GM21529 (cell line): ENCODE results near the gene NSFL1C.
A peak's percentile ranks its signal among the peaks of the same experiment; 100 is the strongest.

Experiments used
- ATAC-seq: cut with Tn5 transposase; IDR thresholded peaks from one replicate; pipeline ENCODE4 v1.9.1; 2021; ENCODE audit not compliant: unreplicated experiment

NSFL1C gene

DNA sequence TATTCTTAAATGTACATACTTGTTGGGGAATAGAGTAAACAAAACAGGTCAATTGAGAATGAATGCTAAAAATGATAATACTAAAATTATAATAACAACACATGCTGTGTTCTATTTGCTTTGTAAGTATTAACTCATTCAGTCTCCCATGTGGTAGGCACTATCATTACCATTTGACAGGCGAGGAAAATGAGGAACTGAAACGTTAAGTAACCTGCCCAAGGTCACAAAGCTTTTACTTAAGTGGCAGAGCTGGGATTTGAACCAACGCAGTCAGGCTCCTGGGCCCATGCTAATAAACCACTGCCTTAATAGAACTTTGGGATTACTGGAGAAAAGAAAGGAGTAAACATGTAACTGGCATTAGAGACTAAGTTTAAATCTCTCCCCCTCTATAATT is 3.8 kb downstream of the NSFL1C start:
- ATAC-seq: no peak

DNA sequence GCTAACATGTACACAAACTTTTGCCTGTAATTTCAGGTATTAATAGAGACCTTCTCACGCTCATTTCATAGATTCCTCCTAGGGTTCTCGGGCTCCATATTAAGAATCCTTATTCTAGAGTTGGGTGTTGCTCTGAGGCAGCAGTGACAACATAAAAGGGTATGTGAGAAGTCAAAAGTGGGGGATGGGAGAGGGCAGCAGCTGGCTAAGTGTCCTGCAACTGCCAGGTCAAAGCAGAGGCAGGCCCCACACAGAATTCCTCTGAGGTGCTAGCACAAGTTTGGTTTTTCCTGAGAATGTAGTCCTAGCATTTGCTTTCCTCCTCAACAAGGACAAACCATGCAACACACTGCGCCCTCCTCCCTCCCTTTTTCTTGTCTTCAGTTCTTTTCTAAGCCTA is 4.6 kb downstream of the NSFL1C start:
- no peak for ATAC-seq

DNA sequence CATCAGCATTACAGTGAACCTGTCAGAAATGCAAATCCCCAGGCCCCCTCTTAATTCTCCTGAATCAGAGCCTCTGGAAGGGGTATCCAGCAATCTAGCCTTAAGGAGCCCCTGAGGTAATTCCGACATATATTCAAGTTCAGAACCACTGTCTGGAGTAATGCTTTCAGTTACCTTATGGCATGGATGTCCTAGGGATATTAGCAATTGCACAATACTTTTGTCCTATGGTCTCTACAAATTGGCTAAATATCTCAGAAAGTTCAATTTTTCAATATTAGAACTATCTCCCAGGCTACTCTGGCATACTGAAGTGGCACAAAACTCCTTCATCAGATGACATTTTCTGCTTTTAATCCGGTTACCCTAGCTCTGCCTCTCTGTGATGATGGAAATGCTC is 6.4 kb downstream of the NSFL1C start:
- no peak for ATAC-seq

DNA sequence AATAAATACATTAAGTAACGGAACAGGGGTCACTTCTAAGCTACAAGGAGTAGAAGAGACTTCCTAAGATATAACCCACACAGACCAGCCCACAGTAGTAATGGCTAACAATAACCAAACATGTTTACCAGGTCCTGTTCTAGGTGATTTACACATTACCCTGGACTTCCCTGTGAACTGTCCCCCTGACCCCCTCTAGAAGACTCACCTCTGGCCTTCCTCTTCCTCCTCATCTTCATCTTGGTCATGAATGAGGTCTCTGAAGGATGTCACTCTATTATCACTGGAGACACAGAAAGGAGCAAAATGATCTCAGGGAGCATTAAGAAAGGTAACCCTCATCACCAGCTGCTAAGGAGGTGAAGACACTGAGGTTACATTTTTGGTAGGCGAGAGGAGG is 8.7 kb downstream of the NSFL1C start:
- ATAC-seq: no peak

DNA sequence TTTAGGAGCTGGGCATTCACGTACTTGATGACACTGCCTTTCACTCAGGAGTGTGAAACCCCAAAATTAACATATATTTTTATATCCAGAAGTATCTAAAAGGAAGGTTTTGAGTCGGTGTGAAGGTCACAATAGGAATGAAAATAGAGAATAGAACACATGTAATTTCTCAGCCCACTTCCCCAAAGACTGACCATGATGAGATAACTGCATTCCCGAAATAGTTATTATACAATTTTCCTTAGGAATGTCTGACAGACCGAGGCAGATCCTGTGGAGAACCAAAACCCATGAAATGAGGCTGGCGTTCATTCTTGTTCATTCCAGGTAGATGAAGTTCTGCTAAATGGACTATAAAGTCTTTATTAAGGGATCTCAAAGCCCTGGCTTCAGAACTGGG is 10.3 kb downstream of the NSFL1C start:
- no peak for ATAC-seq

DNA sequence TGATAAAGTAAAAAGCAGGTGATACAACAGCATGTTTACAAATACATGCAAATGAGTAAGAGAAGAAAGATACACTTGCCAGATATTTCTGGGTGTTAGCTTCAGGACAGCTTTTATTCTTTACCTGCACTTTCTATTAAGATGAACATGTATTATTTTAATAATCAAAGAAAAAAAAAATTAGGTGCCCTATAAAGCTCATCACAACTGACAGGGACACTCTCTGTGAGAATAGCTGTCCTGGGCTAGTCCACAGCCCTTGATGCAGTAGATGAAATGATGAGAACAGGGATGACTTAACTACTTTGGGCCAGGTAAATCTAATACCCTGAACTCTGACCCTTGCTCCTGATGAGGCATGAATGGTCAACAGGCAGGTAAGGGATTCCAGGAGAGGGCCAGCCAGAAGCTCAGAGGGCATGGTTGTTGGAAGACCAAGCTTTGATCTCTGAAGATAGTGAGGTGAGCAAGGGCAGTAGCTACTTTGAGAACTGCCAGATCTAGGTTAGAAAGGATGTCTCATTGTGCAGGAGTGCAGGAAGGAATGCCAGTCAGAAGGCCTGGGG is 15.6 kb downstream of the NSFL1C start:
- no peak for ATAC-seq

DNA sequence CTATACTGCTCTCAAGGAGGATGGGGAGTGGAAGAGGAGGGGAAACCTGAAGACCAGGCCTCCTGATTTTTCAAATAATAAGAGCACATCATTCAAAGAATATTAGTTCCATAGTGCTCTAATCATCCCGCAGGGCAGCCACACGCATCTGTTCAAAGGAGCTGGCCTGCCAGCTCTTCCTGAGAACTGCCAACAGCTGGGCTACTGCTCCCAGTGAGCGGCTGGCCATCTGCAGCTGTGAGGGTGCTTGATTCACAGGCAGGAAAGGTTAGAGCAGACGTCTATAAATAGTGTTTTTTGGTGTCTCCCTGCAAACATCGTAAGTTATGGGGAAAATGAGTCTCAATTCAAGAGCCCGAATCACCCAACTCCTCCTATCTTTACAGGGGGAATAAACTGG is 17.3 kb downstream of the NSFL1C start:
- ATAC-seq: no peak

DNA sequence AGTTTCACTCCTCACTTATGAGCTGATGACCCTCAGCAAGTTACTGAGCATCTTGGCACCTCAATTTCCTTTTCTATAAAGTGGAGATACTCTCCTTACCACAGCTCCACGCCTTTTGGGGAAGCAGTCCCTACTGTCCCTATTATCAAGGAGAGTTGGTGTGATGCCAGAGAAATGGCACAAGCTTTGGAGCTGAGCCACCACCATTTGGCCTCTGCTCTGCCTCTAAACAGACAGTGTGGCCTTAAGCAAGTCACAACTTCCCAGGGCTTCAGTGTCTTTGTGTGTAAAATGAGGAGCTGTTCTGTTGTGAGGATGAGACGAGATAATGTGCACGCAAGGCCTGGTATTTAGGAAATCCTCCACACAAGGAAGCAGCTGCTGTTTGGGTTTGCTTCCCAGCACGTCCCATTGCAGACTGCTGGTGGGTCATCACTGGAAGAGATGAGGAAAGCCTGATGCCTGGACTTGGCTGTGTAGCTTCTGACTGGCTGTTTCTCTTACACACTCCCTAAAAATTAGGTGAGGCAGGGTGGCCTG is 18.5 kb downstream of the NSFL1C start:
- ATAC-seq: no peak

DNA sequence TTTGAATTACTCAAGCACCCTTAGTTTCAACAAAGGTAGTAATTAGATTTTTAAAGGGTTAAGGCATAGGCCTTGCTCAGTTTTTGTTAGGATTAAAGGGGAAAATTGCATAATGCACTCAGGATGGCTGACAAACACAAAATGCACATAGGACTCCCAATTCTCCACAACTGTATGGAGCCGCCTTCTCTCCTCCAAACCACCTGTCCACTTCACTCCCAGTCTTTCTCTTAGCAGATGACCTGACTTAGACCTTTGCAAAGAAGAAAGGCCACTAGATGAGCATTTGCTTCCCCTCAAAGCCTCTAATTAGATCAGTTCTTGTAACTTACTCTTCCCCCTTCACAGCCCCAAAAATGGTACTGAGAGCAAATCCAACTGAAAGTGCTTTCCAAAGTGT is 20.1 kb downstream of the NSFL1C start:
- ATAC-seq: no peak

DNA sequence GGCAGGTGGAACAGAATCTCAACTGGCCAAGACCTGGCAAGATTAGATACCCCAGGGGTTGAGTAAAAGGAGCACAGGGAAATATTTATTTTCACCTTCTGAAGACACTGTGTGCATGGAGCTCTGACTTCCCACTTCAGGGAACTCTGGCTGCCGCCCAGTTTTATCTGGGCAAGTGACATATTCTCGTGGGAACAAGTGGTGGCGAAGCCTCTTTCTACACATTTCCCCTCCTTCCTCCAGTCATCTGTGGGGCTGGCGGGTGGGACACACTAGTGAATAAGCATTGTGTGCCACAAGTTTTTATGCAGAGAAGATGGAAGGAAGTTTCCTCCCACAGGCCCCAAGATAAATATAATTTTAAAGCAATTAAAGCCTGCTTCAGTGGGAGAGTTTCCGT is 23.6 kb downstream of the NSFL1C start:
- no peak for ATAC-seq

DNA sequence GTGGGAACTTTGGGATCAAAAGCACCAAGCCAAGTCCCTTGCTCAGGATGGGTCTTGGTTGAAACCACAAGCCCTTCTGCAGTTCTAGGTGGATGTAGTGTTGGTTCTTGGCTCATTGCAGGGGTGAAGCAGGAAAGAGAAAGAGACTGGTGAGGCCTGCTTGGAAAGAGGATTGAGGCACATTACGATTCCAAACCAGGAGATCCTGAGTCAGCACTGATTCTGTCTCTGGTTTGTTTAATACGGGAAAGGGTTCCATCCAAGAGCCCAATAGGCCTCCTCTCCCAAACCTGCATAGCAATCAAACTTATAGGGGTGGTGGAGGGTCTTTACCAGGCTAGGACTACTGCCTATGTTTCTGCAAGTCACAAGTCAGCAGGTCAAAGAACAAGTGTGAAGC is 24.3 kb downstream of the NSFL1C start:
- no peak for ATAC-seq

DNA sequence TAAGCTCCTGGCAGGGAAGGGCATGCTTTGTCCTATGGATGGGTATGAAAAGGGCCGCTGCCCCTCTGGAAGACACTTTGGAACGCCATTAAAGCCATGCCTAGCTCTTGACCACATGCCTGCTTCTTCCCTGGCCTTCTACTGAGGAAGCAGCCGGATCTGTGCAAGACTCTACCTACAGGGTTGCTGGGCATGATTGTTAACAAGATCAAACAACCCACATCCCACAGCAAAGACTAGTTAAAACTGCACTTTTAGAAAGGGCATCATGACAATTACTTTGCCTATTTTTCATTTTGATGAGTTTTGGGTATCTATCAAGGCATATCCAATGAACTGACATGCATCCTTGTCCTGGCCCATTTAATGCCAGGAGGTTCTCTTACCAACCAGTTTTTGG is 25.5 kb downstream of the NSFL1C start:
- no peak for ATAC-seq

DNA sequence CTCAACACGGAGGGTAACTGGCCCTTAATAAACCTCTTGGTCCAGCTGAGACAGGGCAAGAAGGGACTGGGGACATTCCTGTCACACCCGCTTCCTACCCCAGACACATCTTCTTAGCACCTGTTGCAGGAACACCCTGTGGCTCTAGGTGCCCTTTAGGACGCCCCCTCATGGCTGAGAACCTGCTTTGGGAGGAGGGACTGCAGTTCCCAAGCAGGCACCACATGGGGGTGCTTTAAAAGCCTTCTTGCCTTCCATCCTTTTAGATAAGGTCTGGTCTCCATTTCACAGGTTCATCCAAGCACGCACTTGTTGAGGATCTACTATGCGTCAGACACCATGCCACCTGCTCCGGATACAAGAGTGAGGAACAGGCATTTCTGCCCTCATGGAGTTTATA is 26.6 kb downstream of the NSFL1C start:
- no peak for ATAC-seq

DNA sequence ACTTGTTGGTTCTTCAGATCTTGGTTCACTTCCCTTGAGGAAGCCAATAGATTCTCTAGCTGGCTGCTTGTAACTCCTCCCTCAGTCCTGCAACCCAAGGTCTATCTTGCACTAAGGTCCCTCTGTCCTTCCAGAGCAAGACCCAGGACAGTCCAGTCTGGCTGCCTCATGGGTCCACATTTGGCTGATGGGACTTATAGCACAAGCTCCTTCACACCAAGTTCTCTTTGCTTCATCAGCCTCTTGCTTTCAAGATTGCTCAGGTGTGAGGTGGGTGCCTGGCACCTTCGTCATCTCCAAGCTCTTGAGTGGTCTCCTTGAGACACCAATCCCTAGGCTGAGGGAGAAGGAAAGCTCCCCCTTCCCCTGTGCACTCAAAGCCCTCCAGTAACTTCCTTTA is 28.3 kb downstream of the NSFL1C start:
- no peak for ATAC-seq

DNA sequence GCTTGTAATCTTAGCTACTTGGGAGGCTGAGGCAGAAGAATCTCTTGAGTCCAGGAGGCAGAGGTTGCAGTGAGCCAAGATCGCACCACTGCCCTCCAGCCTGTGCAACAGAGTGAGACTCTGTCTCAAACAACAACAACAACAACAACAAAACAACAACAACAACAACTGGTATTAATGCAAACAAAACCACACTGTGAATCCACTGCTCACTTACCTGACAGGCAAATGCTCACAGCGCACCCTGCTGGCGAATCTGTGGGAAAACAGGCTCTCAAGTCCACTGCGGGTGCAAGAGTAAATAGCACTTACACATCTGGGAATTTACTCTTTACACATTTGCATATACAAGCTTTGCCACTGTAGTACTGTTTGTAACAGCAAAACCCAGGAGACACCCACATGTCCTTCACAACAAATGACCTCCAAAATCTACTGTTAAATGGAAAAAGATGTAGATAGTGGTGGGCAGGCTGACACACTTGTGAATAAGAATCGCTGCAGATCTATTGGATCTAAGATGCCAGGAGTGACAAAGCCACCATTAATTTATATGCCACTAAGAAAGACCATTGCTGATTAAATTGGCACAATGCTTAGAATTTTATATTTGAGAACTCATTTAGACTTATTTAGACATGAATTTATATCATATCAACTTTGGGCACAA is 29.3 kb downstream of the NSFL1C start:
- peak; percentile 47 for ATAC-seq

DNA sequence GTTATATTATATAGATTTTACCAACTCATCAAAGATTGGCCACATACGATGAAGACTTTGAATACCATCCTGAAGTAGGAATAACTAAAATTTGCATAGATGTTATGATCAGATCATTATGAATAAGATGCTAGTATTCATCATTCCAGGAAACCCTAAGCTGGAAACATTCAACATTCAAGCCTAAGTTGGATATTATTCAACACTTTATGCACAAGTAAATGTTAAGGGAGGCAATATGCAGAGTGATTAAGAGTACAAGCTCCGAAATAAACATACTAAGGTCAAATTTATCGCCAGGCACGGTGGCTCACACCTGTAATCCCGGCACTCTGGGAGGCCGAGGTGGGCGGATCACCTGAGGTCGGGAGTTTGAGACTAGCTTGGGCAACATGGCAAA is 30.4 kb downstream of the NSFL1C start:
- no peak for ATAC-seq

DNA sequence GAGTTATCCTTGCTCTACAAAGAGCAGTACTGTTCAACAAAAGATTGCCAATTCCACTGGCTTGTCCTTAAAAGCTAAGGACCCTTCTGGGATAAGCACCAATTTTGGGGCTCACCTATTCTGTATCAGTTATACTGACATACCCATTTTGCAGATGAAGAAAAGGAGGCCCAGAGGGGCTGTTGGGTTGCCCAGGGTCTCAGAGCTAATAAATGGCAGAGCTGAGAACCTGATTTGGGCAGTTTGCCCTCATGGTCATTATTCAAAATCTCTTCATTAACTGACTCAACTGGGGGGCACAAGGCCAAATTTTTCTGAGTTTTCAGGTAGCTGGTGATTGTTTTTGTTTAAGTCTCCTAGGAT is 31.3 kb downstream of the NSFL1C start:
- no peak for ATAC-seq

DNA sequence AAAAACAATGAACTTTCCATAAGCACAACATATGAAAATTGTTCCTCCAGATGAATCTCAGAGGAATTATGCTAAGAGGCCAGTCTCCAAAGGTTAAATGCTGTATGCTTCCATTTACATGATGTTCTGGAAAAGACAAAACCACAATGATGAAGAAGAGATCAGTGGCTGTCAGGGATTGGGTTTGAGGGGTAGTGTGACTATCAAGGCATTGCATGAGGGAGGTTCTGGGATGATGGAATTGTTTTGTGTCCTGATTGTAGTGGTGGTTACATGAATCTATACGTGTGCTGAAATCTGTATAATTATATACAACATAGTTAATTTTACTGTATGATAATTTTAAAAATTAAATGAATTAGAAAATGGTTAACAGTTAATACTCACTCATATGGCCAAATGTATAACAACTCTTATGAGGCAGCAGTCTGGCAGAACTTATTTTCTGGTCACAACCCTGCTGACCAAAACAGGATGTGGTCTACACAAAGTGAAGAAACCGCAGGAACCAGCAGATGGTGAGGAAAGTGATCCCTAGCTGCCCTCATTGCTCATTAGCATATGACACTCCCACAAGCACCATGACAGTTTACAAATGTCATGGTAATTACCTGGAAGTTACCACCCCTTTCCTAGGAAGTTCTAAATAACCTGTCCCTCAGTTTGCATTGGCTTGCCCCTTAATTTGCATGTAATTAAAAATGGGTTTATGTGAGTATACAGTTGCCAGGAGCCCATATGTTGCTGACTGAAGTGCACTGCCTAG is 31.9 kb downstream of the NSFL1C start:
- ATAC-seq: peak; percentile 94

DNA sequence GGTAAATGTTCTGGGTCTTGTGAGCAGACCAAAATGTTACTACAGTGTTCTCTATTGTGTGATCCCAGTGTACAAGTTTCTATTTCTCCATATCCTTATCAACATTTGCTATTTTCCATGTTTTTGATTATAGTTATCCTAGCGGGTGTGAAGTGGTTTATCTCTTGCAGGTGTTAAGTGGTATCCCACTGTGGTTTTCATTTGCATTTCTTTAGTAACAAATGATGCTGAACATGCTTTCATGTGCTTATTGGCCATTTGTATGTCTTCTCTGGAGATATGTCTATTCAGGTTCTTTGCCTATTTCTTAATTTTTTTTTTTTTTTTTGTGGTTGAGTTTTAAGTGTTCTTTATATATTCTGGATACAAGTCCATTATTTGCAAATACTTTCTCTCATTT is 35.5 kb downstream of the NSFL1C start:
- no peak for ATAC-seq

DNA sequence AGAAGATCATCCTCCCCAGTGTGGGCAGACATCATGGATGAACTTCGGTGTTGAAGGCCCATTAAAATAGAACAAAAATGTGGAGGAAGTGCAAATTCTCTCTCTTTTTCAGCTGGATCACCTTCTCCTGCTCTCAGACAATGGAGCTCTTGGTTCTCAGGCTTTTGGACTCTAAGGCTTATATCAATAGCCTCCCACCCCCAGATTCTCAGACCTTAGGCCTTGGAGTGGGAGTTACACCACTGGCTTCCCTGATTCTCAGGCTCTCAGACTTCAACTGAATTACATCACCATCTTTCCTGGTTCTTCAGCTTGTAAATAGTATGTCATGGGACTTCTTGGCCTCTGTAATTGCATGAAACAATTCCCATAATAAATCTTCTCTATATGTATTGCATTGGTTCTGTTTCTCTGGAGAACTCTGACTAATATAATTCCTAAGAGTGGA is 36.6 kb downstream of the NSFL1C start:
- ATAC-seq: no peak

DNA sequence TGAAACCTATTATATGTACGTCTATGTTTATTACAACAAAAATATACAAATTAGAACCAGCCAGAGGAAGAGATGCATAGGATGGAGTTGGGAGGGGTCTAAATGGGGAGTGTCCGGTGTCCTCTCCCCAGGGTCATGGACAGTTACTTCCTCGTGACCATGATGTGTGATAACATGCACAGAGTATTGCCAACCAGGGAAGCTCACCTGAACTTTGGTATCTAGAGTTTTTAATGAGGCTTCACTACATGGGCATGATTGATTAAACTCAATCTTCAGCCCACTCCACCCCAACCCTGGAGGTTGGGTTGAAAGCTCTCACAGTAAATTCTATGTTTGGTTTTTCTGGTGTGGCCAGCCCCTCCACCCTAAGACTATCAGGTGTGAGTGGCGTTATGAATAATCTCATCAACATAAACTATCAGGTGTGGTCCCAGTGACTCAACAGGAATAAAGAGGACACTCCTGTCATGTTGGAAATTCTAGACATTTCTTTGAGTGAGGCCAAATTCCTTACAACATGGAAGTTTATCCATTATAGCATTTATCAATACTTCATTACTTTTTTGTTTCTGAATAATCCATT is 37.4 kb downstream of the NSFL1C start:
- ATAC-seq: no peak
